Inferior parietal cortex (tissue), 1 donor: ENCODE results near the gene TUBGCP2.

Experiments used
- DNase-seq: peaks from one replicate; pipeline ENCODE4 v3.0.0-alpha.2; 2016; ENCODE audit errors: extremely low spot score

The TUBGCP2 gene, protein sequence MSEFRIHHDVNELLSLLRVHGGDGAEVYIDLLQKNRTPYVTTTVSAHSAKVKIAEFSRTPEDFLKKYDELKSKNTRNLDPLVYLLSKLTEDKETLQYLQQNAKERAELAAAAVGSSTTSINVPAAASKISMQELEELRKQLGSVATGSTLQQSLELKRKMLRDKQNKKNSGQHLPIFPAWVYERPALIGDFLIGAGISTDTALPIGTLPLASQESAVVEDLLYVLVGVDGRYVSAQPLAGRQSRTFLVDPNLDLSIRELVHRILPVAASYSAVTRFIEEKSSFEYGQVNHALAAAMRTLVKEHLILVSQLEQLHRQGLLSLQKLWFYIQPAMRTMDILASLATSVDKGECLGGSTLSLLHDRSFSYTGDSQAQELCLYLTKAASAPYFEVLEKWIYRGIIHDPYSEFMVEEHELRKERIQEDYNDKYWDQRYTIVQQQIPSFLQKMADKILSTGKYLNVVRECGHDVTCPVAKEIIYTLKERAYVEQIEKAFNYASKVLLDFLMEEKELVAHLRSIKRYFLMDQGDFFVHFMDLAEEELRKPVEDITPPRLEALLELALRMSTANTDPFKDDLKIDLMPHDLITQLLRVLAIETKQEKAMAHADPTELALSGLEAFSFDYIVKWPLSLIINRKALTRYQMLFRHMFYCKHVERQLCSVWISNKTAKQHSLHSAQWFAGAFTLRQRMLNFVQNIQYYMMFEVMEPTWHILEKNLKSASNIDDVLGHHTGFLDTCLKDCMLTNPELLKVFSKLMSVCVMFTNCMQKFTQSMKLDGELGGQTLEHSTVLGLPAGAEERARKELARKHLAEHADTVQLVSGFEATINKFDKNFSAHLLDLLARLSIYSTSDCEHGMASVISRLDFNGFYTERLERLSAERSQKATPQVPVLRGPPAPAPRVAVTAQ

DNA sequence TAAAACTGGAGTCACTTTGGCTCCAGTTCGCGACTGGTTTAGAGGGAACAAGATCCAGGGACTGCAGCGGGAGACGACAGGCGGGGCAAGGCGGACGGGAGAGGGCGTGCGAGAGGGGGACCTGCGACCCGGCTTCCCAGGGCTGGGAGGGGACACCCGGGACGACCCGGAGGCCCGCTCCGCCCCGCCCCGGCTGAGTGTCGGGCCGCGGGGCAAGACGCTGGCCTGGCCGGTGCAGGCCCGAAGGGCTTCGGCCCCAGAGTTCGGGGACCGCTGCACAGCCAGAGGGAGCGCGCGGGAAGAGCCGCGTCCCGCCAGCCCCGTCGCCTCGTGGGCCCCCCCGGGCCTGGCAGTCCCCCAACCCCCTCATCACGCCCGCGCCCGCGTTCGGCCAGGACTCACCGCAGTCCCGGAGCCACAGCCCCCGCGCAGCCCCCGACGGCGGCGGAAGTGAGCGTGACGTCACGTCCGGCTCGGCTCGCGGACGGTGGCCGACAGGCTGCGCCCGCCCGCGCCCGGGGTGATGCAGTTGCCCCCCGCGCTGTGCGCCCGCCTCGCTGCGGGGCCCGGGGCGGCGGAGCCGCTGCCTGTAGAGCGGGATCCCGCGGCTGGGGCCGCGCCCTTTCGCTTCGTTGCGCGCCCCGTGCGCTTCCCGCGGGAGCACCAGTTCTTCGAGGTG lies at the start of gene TUBGCP2, which contains the start of gene ZNF511:
Gene TUBGCP2 (minus strand): TSS at position 452 of the 679 bp plus-strand sequence. CDS start 5,931 bp downstream, outside the sequence.
Gene ZNF511 (plus strand): TSS at position 494 of the 679 bp plus-strand sequence. CDS start 30 bp downstream, at position 524.
- peak; percentile 83 for DNase-seq

DNA sequence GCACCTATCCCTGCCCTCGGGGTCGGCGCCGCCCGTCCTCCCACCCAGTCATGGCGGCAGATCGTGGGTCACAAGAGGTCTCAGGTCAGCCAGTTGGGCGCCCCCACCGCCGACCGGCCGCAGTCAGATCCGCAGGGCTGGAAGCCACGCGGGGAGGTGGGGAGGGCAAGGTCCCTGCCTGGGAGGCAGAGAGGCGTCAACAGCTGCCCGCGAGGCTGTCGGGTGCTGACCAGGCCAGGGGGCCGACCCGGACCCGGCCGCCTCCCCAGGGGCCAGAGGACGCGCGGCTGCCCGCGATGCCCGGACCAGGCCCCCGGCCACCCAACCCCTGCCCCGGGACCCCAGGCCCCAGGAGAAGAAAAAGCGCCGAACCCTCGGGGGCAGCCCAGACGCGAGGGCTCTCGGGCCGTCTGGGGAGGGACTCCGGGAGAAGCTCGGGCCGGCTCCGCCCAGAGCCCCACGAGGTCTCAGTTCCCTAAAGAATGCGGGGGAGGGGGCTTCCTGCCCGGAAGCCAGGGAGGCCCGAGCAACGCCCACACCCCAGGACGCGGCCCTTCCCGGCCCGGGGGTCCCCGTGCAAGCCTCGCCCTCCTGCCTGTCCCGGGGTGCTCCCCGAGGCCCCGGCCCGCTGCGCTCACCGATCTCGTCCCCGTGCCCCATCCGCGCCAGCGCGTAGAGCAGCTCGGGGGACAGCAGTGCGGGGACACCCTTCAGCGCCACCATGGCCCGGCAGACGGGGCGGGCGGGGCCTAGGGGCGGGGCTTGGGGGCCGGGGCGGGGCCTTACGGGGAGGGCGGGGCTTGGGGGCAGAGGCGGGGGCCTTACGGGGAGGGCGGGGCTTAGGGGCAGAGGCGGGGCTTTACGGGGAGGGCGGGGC lies 48.9 kb upstream of the TUBGCP2 start, which contains the start of gene FUOM:
Gene FUOM (minus strand): TSS at position 735 of the 877 bp plus-strand sequence. CDS start 12 bp downstream, at position 723.
- DNase-seq: no peak

DNA sequence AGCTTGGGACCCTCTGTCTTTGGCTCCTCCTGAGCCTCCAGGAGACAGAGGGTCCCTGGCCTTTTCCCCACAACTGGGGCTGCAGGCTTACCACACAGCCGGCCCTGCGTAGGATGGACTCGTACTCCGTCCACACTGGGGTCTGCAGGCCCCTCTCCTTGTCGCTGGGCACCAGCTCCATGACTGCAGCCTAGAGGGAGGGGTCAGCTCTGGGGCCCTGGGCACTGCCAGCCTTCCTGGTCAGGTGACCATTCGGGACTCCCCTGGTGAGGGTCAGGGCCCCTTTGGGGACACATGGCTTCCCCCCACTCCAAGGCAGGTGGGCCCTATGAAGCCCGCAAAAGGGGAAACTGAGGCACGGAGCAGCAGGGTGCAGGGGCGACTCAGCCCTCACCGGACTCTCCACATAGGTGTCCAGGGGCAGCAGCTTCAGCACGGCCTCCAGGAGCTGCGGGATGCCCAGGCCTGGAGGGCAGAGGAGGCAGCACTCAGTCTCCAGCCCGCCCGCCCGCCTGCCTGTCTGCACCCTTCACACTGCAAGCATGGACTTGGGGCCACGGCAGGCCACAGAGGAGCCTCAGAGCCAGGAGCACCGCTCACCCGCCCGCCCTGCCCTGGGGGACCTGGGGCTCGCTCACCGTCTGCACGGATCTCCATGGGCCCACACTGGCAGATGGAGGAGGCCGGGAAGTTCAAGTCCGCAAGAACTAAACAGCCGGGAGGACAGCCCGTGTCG lies 48.0 kb upstream of the TUBGCP2 start:
- no peak for DNase-seq

DNA sequence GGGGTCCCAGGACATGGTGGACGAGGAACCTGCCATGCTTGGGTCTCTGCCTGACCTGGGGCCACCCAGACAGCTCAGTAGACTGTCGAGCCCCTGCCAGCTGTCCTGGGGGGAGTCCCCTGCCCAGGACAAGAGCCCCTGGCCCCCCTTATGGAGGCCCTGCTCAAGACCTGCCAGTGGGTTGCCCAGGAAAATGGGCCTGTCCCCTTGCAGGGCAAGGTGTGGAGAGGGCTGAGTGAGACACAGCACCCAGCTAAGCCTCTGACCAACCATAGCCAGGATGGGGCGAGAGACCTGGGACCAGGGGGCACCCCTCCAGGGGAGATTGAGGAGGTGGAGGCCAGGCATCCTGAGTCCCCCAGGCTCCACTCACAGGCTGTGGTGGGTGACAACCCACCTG lies 47.3 kb upstream of the TUBGCP2 start:
- DNase-seq: no peak

DNA sequence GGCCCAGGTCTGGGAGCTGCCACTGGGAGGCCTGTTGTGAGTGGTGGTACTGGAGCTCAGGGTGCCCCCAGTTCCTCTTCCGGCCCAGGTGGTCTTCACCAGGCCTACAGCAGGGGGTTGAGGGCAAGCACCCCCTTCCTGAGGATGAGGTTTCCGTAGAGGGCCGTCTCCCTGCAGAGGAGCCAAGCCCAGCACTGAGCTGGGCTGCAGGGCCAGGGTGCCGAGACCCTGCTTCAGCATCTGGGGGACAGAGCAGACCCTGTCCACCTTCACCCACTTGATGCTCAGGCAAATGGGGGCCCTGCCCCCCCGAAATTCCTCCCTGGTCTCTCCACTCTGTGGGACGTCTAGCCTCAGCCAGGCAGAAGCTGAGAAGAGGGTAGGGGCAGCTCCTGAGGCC lies 46.6 kb upstream of the TUBGCP2 start:
- DNase-seq: no peak

DNA sequence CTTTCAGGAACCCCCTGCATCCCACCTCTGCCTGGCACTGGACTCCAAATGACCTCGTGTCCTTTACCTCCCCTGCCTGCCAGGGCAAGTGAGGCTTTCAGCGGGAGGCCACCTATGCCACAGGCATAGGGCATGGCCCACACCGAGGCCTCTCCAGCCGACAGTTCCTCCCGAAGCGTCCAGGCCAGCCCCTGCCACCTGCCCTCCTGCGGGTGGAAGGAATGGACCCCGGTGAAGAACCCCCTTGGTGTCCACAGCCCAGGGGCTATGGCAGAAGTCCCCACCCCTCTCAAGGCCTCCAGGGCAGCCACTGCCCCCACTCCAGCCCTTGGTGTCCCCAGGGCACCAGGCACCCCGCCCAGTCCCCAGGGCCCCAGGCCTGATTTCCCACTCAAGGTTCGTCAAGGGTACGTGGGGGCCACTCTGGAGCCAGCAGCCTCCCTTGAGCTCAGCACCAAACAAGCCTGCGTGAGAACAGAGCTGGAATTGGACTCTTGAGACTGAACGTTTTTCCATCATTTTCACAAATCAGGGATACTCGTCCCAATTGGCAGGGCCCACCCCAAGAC lies 46.1 kb upstream of the TUBGCP2 start:
- DNase-seq: no peak

DNA sequence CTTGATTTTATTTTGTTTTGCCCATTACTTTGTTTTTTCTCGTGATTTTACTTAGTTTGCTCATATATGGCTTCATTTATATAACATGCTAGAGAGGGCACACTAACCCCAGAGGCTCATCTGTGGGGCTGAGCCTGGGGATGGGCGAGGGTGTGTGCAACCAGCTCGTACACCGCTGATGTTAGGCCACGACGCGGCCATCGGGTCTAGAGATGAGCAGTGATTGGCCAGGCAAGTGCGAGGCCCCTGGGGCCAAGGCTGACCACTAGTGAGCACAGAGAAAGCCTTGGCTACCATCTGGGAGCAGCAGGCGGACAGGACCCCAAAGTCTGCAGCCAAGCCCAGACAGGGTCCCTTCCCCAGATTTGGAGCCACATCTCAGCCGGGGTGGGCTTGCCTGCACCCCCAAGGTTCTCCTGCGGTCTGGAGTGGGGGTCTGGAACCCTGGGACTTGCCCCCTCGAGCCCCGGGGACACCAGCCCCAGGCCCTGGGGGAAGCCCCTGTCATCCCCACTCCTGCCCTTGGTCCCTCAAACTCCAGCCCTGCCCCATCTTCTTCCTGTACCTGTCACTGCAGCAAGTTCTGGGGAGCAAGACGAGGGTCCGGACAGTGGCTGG lies 45.4 kb upstream of the TUBGCP2 start:
- DNase-seq: no peak

DNA sequence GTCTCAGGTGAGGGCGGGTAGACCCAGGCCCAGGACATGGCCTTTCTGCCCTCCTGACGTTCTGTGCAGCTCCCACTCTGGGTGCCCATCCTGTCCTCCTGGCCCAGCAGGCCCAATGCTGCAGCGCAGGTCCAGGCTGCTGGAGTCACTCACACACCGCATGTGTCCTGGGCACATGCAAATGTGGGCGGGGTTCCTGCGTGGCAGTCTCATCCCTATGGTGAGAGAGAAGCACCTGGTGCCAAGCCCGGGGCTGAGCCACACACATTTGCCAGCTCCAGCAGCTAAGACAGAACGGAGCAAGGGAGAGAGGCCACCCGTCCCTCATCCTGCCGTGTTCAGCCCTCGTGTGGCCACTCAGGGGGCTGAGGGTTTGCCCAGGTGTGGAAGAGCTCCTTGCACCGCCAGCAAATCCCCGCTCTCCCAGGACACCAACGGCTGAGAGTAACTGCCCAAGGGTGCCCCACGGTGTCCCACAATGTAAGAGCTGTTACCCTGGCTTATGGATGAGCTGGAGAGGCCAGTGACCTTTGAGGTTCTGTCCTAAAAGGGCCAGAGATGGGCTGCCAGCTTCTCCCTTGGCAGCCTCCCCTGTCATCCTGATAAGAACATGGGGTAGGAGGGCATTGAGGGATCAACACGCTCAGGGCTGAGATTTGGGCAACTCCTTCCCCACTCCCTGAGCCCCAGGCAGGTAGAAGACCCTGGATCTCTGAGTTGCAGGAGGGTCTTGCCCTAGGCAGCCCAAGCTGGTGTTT lies 44.7 kb upstream of the TUBGCP2 start:
- DNase-seq: no peak

DNA sequence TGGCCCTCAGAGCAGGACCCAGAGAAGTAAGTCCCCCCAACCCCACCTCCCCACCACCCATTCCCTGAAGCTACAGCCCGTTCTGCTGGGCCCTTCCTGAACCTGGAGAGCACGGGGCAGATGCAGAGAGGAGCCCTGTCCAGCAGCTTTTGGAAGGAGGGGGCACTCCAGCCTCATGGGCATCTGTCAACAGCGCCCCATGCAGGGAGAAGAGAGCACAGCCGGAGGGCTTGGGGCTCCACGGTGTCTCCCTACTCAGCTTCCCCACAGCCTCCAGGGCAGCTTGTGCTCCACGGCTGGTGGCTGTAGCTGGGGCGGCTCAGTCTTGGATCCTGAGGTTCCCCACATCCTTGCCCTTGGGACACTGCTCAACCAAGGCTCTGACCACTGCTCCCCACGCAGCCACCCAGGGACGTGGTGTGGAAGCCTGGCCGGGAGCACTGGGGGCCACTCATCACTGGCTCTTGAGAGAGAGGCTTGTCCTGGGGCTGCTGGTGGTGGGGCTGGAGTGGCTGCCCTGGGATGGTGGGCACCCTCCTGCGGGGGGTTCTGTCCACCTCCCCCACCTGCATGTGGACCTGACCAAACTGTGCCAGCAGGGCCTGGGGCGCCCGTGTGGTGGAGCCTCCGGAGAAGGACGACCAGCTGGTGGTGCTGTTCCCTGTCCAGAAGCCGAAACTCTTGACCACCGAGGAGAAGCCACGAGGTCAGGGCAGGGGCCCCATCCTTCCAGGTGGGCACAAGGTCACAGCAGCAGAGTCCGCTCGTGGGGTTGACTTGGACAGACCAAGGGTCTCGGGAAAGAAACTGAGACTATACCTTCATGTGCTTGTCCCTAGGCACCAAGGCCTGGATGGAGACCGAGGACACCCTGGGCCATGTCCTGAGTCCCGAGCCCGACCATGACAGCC lies 43.0 kb upstream of the TUBGCP2 start:
- no peak for DNase-seq

DNA sequence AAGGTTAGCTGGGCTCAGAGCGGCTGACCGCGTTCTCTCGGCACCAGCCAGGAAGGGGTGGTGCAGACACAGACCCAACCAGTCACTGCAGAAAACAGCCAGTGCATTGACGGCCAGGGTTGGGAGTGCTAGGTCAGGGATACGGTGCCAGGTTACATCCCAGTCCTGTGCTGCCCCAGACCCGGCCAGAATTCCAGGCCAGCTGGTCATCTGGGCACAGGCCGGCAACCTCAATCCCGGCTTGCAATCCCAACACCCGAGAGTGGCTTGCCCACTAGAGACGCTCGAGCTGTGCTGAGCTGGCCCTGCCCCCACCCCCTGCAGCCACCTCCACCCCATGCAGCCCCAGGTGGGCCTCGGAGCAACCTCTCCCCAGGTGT lies 42.3 kb upstream of the TUBGCP2 start:
- DNase-seq: no peak

DNA sequence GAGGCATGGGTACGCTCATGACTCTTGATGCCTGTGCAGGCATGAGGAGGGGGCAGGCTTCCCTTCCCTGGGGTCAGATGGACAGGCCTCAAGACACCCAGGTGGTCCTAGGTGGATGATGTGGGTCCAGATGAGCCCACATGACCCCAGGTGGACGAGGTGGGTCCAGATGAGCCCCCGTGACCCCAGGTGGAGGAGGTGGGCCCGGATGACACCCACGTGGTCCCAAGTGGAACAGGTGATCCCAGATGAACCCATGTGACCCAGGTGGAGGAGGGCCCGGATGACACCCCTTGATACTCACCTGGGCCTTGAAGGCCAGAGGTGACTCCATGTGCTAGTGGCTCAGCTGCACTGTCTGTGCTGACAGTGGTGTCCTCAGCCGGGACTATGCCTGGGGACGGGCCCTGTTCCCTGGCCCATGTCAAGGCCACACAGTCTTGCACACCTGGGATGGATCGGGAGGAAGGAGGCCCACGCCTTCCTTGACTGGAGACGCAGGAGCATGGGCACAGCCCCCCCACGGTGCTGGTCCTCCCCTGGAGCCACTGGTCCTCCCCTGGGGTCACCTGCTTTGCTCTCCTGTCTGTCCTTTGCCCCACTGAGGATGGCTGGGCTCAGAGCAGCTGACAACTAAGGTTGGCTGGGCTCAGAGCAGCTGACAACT lies 41.7 kb upstream of the TUBGCP2 start:
- no peak for DNase-seq

DNA sequence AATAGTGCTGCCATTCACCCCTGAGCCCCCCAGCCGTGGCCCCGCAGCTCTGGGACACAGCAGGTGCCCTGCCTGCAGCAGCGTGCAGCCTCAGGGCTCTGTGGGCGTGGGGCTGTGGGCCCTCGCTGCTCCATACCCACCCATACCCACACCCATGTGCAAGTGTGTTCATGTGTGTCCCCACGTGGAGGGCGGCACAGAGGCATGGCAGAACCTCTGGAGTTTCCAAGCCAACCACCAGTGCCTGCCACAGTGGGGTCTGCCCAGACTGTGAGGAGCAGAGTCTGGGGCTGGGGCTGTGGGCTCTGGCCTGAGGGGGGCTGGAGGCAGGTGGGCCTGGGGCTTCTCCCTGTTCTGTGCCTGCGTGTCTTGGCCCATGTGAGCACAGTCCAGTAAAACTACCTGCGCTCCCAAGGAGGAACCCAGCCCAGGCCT lies 40.9 kb upstream of the TUBGCP2 start:
- no peak for DNase-seq

DNA sequence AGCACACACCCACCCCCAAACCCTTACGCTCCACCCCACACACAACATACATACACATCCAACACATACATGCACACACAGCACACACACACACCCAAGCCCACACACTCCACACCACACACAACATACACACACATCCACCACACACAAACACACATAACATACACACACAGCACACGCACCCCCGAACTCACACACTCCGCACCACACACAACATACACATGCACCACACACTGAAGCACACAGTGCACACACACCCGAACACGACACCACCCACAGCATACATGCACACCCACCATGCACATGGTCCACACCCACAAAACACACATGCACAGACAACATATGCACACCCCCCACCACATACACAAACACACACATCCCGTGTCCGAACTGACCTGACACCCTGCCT lies 40.5 kb upstream of the TUBGCP2 start:
- DNase-seq: no peak

DNA sequence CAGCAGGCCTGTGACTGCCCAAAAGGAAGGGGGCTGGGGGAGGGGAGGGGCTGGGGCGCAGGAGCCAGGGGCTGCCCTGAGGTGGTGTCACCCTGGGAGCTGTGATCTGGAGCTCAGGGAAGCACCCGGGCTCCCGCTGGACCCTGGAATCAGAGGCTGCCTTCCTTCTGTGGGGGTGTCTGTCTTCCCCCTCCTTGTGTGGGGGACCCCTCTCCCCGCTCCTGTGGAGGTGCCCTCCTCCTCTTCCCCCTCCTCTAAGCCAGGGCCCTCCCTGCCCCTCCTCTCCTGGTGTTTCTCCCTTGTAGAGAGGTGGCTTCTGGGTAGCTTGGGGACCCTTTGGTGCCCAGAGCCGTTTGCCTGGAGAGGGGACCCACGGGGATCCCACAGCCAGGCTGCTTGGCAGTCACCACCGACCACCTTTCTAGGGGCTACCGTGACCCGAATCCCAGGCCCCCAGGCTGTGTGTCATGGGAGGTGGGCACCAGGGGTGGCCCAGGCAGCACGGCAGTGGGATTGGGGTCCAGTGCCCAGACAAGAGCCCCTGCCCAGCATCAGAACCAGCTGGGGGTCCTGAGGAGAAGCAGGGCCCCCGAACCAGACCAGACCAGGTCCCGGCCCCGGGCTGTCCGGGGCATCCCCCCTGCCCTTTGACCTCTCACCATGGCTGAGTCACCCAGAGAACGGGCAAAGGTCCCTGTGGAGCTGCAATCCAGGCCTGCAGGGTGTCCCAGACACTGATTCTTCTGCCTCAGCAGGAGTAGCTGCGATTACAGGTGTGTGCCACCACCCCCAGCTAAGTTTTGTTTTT lies 39.2 kb upstream of the TUBGCP2 start:
- no peak for DNase-seq

DNA sequence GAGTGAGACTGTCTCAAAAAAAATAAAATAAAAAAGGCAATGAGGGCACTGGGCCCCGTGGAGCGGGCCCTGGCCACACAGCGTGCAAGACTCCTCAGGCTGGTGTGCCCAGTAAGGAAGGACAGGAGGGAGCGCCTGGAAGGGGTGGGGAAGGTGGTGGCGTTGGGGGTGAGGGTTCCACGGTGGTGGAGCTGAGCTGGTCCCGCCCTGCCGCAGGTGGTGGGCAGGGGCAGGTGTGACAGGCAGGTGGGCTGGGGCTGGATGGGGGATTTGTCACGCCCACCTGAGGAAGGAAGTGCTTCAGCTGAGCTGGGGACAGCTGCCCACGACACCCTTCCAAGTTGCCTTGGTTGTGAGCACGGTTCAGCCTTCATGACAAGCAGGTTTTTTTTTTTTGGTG lies 37.7 kb upstream of the TUBGCP2 start:
- DNase-seq: no peak

DNA sequence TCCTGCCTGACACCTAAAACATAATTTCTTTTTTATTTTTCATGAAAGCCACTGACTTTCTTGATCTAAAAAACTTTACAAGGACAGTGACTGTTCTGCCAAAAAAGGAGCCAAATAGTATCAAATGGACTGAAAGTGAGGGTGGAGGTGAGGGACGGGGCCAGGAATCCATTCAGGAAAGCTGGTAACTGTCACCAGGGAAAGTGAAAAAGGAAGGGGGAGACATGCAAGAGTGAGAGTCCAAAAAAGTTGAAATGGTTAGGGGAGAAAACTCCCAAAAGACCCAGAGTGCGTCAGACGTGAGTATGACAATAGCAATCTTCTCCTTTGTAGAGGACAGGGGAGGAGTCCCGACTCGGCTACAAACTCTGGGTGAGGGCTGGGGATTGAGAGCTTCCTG lies 35.6 kb upstream of the TUBGCP2 start:
- no peak for DNase-seq
